Body of pancreas (tissue), 4 donors: ENCODE results near the gene MAPK1. TPM values are rescaled to one million over a fixed set of nuclear protein-coding genes. Genes with fewer than 3 reads are reported as not detected.
"Not testable (repeated sequence)": the region's sequence is repeated elsewhere in the genome, so short reads cannot be mapped to it uniquely, and the experiment has no call there.

ENCODE experiments used
- ATAC-seq: fragments of 150-250 bp; one replicate; pipeline ENCODE4 v1.9.1; 2016
- DNase-seq, 4 donors: peaks; one replicate each; pipeline ENCODE4 v3.0.0-alpha.2; 2019
- H3K27ac ChIP-seq, 4 donors: fragments of 200-600 bp; sonication (generic); 1 replicate in 3 of 4; 2 replicates in 1 of 4; pipeline versions ENCODE4 v1.5.1 to v1.6.1; 2016 to 2019; ENCODE audit warnings: mild to moderate bottlenecking in 1 of 4, mixed read lengths in 1 of 4, moderate library complexity in 1 of 4
- H3K27me3 ChIP-seq, 2 donors: fragments of 200-600 bp; sonication (generic); one replicate each; pipeline ENCODE4 v1.6.0; 2016; ENCODE audit warnings: mild to moderate bottlenecking in 1 of 2
- H3K36me3 ChIP-seq, 2 donors: fragments of 200-600 bp; sonication (generic); replicated peaks in 1 of 2; 2 replicates each; pipeline ENCODE4 v1.5.1; 2016; ENCODE audit warnings: low read depth in 2 of 2; ENCODE audit not compliant: insufficient read depth in 1 of 2
- H3K4me1 ChIP-seq: fragments of 200-600 bp; sonication (generic); one replicate; pipeline ENCODE4 v1.6.0; 2016
- H3K4me3 ChIP-seq, 2 donors: fragments of 200-600 bp; sonication (generic); 1 replicate in 1 of 2; 2 replicates in 1 of 2; pipeline ENCODE4 v1.5.1; 2016 to 2019
- H3K9me3 ChIP-seq, 3 donors: fragments of 200-600 bp; sonication (generic); 1 replicate in 2 of 3; 2 replicates in 1 of 3; pipeline ENCODE4 v1.5.1; 2016
- POLR2A ChIP-seq, 3 donors: fragments of 450-650 bp; IDR thresholded peaks; one replicate each; pipeline ENCODE4 v1.6.1; 2016; ENCODE audit warnings: antibody characterized with exemption in 3 of 3, mild to moderate bottlenecking in 2 of 3
- WGBS, 2 donors: methylation state at CpG; one replicate each; pipeline ENCODE4 v1.1.5; 2017; 5-methylcytosine and 5-hydroxymethylcytosine counted together
- intact Hi-C: fragments of 100-400 bp; cut with DNase I; formaldehyde crosslinking; loops from one replicate; pipeline ENCODE4 v1.15.1; 2023
- total RNA-seq, 2 donors: library from RNA; depleted of rRNA; stranded (reverse); fragments of >200 nt; gene quantifications; one replicate each; pipeline ENCODE4 v1.1.0, GENCODE V29; 2016
- TF ChIP-seq, protein P1 (sequence below), 7 experiments: fragments of 450-650 bp in 4 of 7; fragments of 200-600 bp in 3 of 7; sonication (generic) in 3 of 7; IDR thresholded peaks; one replicate each; pipeline ENCODE4 v1.5.1; 2016 to 2019; ENCODE audit warnings: antibody characterized with exemption in 7 of 7

MAPK1 gene
- 10 to 100 TPM; 25.4 to 44.1 TPM for total RNA-seq

DNA sequence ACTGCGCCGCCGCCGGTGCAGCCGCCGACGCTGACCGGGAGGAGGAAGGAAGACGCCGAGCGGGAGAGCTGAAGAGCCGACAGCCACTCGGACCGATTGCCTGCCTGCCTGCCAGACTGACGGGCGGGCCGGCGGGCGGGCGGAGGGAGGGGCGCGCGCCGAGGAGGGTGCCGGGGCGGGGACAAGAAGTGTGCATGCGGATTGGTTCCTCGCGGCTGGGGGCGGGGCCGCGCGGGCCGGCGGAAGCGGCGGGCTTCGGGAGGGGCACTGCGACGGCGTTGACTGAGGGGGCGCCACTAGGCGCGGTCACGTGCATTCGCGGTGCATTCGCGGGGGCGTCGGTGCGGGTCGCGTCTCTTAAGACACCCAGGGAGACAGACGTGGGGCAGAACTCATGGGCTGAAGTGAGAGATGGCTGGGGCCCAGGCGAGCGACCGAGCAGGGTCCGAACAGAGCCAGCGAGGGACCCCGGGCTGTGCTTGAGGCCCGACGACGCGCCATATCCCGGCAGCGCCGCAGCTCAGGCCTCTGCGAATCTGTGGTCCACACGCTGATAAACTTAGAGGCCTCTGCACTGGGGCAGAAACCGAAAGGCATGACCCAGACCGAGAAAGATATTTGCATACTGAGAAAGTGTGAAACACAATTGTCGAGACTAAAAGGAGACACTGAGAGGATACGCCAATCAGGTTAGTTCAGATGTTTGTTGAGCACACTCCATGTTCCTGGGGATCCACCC lies at the start of gene MAPK1:
Gene MAPK1, minus strand, starts transcription at position 118 of the 739 bp plus-strand sequence. CDS start 205 bp downstream, outside the sequence.
- Histone ChIP-seq H3K27ac (peak within 1 kb of the TSS; percentile 66 to 92 (median 86)), H3K9me3 (no peaks in the 10 kb centered on the region), H3K27me3 (no peaks in the 10 kb centered on the region), H3K4me3 (peak within 1 kb of the TSS; percentile 1 to 91), H3K4me1 (peaks cover 23% of the 10 kb centered on the region), H3K36me3 (no peaks in the 10 kb centered on the region)
- DNase-seq (peak; percentile 91 to 95 (median 92)), ATAC-seq (peak; percentile 97)
- 0 to 3% methylated on average over 15 to 53 of the region's 74 CpGs for WGBS, 2 donors
- TF ChIP-seq, protein P1, sequence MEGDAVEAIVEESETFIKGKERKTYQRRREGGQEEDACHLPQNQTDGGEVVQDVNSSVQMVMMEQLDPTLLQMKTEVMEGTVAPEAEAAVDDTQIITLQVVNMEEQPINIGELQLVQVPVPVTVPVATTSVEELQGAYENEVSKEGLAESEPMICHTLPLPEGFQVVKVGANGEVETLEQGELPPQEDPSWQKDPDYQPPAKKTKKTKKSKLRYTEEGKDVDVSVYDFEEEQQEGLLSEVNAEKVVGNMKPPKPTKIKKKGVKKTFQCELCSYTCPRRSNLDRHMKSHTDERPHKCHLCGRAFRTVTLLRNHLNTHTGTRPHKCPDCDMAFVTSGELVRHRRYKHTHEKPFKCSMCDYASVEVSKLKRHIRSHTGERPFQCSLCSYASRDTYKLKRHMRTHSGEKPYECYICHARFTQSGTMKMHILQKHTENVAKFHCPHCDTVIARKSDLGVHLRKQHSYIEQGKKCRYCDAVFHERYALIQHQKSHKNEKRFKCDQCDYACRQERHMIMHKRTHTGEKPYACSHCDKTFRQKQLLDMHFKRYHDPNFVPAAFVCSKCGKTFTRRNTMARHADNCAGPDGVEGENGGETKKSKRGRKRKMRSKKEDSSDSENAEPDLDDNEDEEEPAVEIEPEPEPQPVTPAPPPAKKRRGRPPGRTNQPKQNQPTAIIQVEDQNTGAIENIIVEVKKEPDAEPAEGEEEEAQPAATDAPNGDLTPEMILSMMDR (IDR thresholded peaks at IDR 0.05): peak; percentile 5 to 40 (median 33)
- TF ChIP-seq POLR2A (IDR thresholded peaks at IDR 0.05): peak; percentile 64 to 77 (median 67)
- intact Hi-C loops: no loop called here

GRCh38 chr22:21916309-21916918 lies 49.0 kb upstream of the MAPK1 start:
- Histone ChIP-seq H3K36me3 (no peaks in the 10 kb centered on the region), H3K4me3 (no peak overlapping the region), H3K4me1 (peaks cover 28% of the 10 kb centered on the region), H3K27ac (peak overlapping the region in 2 of 4 donors; percentile 55 to 59), H3K27me3 (no peaks in the 10 kb centered on the region), H3K9me3 (no peaks in the 10 kb centered on the region)
- ATAC-seq (no peak), DNase-seq (no peak)
- TF ChIP-seq, protein P1 (IDR thresholded peaks at IDR 0.05): no peak
- no peak for TF ChIP-seq POLR2A (IDR thresholded peaks at IDR 0.05)
- 93 to 100% methylated on average over 2 to 4 of the region's 4 CpGs for WGBS, 2 donors
- intact Hi-C loops: no loop called here

DNA sequence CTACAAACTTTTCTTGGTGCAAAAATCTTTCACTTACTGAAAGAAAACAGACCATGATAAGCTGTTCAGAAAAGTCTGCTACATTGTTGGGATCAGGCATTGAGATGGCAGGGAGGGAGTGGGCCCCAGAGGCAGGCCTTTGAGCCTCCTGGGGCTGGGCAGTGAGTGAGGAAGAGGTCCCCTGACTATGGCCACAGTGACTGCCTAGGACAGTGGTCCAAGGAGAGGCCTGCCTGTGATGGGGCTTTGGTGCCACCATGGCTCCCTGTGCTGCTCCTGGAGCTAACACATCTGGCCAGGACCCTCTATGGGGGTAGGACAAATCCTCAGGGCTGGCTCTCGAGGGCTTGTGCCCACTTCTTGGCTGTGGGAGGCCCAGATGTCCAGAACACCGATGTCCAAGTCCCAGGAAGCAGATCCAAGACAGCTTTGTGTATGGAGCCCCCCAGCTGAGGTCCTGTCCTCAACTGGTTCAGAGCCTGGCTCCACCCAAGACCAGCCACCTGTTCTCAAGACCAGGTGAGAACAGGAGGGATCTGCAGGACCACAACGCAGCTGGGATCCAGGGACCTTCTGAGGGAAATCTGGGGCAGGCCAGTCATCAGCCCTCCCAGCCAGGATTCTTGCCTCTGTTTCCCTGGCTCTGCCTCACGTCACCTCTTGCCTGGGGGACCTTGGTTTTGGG lies 48.3 kb upstream of the MAPK1 start:
- DNase-seq (no peak), ATAC-seq (no peak)
- intact Hi-C loops: no loop called here
- TF ChIP-seq, protein P1 (IDR thresholded peaks at IDR 0.05): no peak
- TF ChIP-seq POLR2A (IDR thresholded peaks at IDR 0.05): no peak
- H3K4me1 ChIP-seq: peaks cover 21% of the 10 kb centered on the region
- no peaks in the 10 kb centered on the region for H3K27me3 ChIP-seq
- no peaks in the 10 kb centered on the region for H3K36me3 ChIP-seq
- WGBS, 2 donors: 90 to 100% methylated on average over 1 to 4 of the region's 4 CpGs
- H3K4me3 ChIP-seq: no peak overlapping the region
- no peak overlapping the region for H3K27ac ChIP-seq
- no peaks in the 10 kb centered on the region for H3K9me3 ChIP-seq

DNA sequence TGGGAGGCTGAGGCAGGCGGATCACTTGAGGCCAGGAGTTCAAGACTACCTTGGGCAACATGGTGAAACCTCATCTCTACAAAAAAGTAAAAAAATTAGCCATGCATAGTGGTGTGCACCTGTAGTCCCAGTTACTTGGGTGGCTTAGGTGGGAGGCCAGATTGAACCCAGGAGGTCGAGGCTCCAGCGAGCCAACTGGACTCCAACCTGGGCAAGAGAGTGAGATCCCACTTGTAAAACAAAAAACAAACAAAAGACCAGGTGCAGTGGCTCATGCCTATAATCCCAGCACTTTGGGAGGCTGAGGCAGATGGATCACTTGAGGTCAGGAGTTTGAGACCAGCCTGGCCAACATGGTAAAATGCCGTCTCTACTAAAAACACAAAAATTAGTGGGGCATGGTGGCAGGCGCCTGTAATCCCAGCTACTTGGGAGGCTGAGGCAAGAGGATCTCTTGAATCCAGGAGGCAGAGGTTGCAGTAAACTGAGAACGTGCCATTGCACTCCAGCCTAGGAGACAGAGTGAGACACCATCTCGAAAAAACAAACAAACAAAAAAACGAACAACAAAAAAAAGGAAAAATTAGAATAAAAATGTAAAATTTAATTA lies 46.7 kb upstream of the MAPK1 start:
- H3K27ac ChIP-seq, DNase-seq, intact Hi-C loops, H3K4me3 ChIP-seq, H3K9me3 ChIP-seq, H3K36me3 ChIP-seq, ATAC-seq, H3K27me3 ChIP-seq: not testable (repeated sequence)
- peaks cover 19% of the 10 kb centered on the region for H3K4me1 ChIP-seq
- 83 to 93% methylated on average over 8 of the region's 8 CpGs for WGBS, 2 donors

GRCh38 chr22:21910367-21910766 lies 42.9 kb upstream of the MAPK1 start:
- H3K27me3 ChIP-seq, H3K27ac ChIP-seq, H3K36me3 ChIP-seq, H3K4me3 ChIP-seq, H3K4me1 ChIP-seq, DNase-seq, intact Hi-C loops, H3K9me3 ChIP-seq, ATAC-seq: not testable (repeated sequence)
- WGBS, 2 donors: 91 to 95% methylated on average over 3 to 4 of the region's 4 CpGs
